GM20000 (cell line): ENCODE results near the gene AOPEP.
"Not testable (repeated sequence)": the region's sequence is repeated elsewhere in the genome, so short reads cannot be mapped to it uniquely, and the experiment has no call there.

Experiments used
- DNase-seq: peaks from one replicate; pipeline ENCODE4 v3.0.0; 2012; ENCODE audit warnings: low spot score
- CTCF ChIP-seq: IDR thresholded peaks from 2 replicates; pipeline ENCODE4 v1.5.1; 2012; ENCODE audit warnings: mild to moderate bottlenecking, control low read depth; ENCODE audit errors: extremely low read depth, missing control alignments

Gene AOPEP

GRCh38 chr9:94937214-94937903 lies 210.9 kb downstream of the AOPEP start:
- TF ChIP-seq CTCF, result no peak
- no peak for DNase-seq

- DNase-seq, result no peak
- TF ChIP-seq CTCF, result no peak
Observed at GRCh38 chr9:94938384-94938783, 211.9 kb downstream of the AOPEP start.

GRCh38 chr9:94940296-94940695 lies 213.8 kb downstream of the AOPEP start:
- not testable (repeated sequence) for DNase-seq

- DNase-seq, result no peak
- no peak for TF ChIP-seq CTCF
Observed at GRCh38 chr9:94941211-94941875, 214.8 kb downstream of the AOPEP start.

- no peak for TF ChIP-seq CTCF
- no peak for DNase-seq
Observed at GRCh38 chr9:94944626-94945025, 218.1 kb downstream of the AOPEP start.

- DNase-seq, result no peak
- no peak for TF ChIP-seq CTCF
Observed at GRCh38 chr9:94945197-94946144, 219.0 kb downstream of the AOPEP start.

GRCh38 chr9:94946256-94946655 lies 219.8 kb downstream of the AOPEP start:
- DNase-seq, result no peak
- TF ChIP-seq CTCF, result no peak
